A549 (cell line): ENCODE data around the gene DISP2. TPM values are rescaled to one million over a fixed set of nuclear protein-coding genes. Genes with fewer than 3 reads are reported as not detected.

ENCODE experiments used
- ATAC-seq, 2 experiments: fragments of 200-7000 bp in 1 of 2; fragments of >200 bp in 1 of 2; cut with Nextera tagmentation in 1 of 2; cut with Tn5 transposase in 1 of 2; 3 replicates each; pipeline versions ENCODE4 v1.8.0 to v1.9.1; 2018 to 2020; ENCODE audit warnings: mild to moderate bottlenecking in 1 of 2, moderate library complexity in 1 of 2
- CTCF ChIA-PET: fragments of 300-600 bp; sonication (Branson Sonifier 250); formaldehyde crosslinking; extraction: SDS; loops from one replicate; lab custom pipeline; 2021; ENCODE audit warnings: antibody characterized with exemption, inconsistent platforms; lab: Yijun Ruan, JAX
- POLR2A ChIA-PET: fragments of 350-600 bp; formaldehyde crosslinking; extraction: SDS; loops from one replicate; lab custom pipeline; 2021; ENCODE audit warnings: antibody characterized with exemption, inconsistent platforms; lab: Yijun Ruan, JAX
- DNase-seq, 2 experiments: peaks; one replicate each; pipeline versions ENCODE4 v3.0.0 to v3.0.0-alpha.2; 2011 to 2016; ENCODE audit warnings: low read depth in 1 of 2, low spot score in 1 of 2
- FAIRE-seq: peaks from 2 replicates; lab custom pipeline; 2011; peaks lifted over from hg19 to GRCh38; lab: Jason Lieb, UNC
- H3K27ac ChIP-seq, 2 experiments: fragments of >200 bp; sonication (Bioruptor Twin); formaldehyde crosslinking; 3 replicates each; pipeline ENCODE4 v1.5.1; 2016 to 2017
- H3K4me1 ChIP-seq: fragments of >200 bp; sonication (Bioruptor Twin); formaldehyde crosslinking; 3 replicates; pipeline ENCODE4 v1.6.1; 2016
- H3K4me2 ChIP-seq: fragments of >200 bp; sonication (Bioruptor Twin); formaldehyde crosslinking; 3 replicates; pipeline ENCODE4 v1.6.1; 2016
- H3K4me3 ChIP-seq: fragments of >200 bp; sonication (Bioruptor Twin); formaldehyde crosslinking; 3 replicates; pipeline ENCODE4 v1.5.1; 2016
- H3K9me3 ChIP-seq: fragments of >200 bp; sonication (Bioruptor Twin); formaldehyde crosslinking; 3 replicates; pipeline ENCODE4 v1.6.1; 2016
- BCL3 ChIP-seq: fragments of >200 bp; sonication (Bioruptor Twin); formaldehyde crosslinking; IDR thresholded peaks from 3 replicates; pipeline ENCODE4 v1.6.1; 2016
- CHD4 ChIP-seq: fragments of 200-600 bp; sonication (generic); IDR thresholded peaks from 2 replicates; pipeline ENCODE4 v1.6.1; 2016; ENCODE audit warnings: antibody characterized with exemption, mild to moderate bottlenecking, borderline replicate concordance
- CTCF ChIP-seq: fragments of >200 bp; sonication (Bioruptor Twin); formaldehyde crosslinking; IDR thresholded peaks from 3 replicates; pipeline ENCODE4 v1.5.1; 2016
- EHMT2 ChIP-seq: fragments of 200-600 bp; sonication (generic); IDR thresholded peaks from 2 replicates; pipeline ENCODE4 v1.6.1; 2016; ENCODE audit warnings: antibody characterized with exemption, low read depth, mild to moderate bottlenecking, moderate library complexity
- EP300 ChIP-seq, 2 experiments: fragments of >200 bp; sonication (Bioruptor Twin); formaldehyde crosslinking; IDR thresholded peaks; 2 replicates in 1 of 2; 3 replicates in 1 of 2; pipeline ENCODE4 v1.6.1; 2016 to 2017
- GATA3 ChIP-seq: IDR thresholded peaks from 2 replicates; pipeline ENCODE4 v1.6.1; 2012; ENCODE audit warnings: borderline replicate concordance
- HDAC2 ChIP-seq: fragments of 200-600 bp; sonication (generic); IDR thresholded peaks from 2 replicates; pipeline ENCODE4 v1.6.1; 2016
- HOXB13 ChIP-seq: fragments of 250-450 bp; sonication (Bioruptor Pico); IDR thresholded peaks from 2 replicates; pipeline ENCODE4 v1.5.0; 2020; ENCODE audit warnings: low read depth, mild to moderate bottlenecking, moderate library complexity
- JUN ChIP-seq, 2 experiments: fragments of >200 bp; sonication (Bioruptor Twin); formaldehyde crosslinking; IDR thresholded peaks; 2 replicates in 1 of 2; 3 replicates in 1 of 2; pipeline ENCODE4 v1.6.1; 2016 to 2017
- KDM1A ChIP-seq: fragments of 200-600 bp; sonication (generic); IDR thresholded peaks from 2 replicates; pipeline ENCODE4 v1.6.1; 2016; ENCODE audit warnings: low read depth, mild to moderate bottlenecking
- KDM5A ChIP-seq: fragments of 200-600 bp; sonication (generic); IDR thresholded peaks from 2 replicates; pipeline ENCODE4 v1.6.1; 2016; ENCODE audit warnings: antibody characterized with exemption, mild to moderate bottlenecking
- RAD21 ChIP-seq, 2 experiments: fragments of >200 bp in 1 of 2; sonication (Bioruptor Twin) in 1 of 2; formaldehyde crosslinking in 1 of 2; IDR thresholded peaks in 1 of 2; conservative IDR thresholded peaks in 1 of 2; 2 replicates in 1 of 2; 3 replicates in 1 of 2; pipeline ENCODE4 v1.6.1; 2012 to 2018; ENCODE audit warnings: inconsistent platforms in 1 of 2
- RCOR1 ChIP-seq: fragments of 150-350 bp; IDR thresholded peaks from 2 replicates; pipeline ENCODE4 v1.6.1; 2014; ENCODE audit warnings: antibody characterized with exemption, low read length, low read depth
- RFX5 ChIP-seq: fragments of 450-650 bp; IDR thresholded peaks from 2 replicates; pipeline ENCODE4 v1.7.1; 2014; ENCODE audit warnings: antibody characterized with exemption, mild to moderate bottlenecking, moderate library complexity
- SMC3 ChIP-seq: fragments of >200 bp; sonication (Bioruptor Twin); formaldehyde crosslinking; IDR thresholded peaks from 3 replicates; pipeline ENCODE4 v1.6.1; 2018; ENCODE audit warnings: inconsistent platforms
- ZNF302 ChIP-seq: fragments of 250-450 bp; sonication (Bioruptor Pico); IDR thresholded peaks from 2 replicates; pipeline ENCODE4 v1.9.0; 2021; ENCODE audit warnings: inconsistent platforms, mild to moderate bottlenecking, moderate library complexity
- WGBS: methylation state at CpG from one replicate; pipeline ENCODE4 v1.1.6; 2017; ENCODE audit errors: missing lambda C conversion rate; 5-methylcytosine and 5-hydroxymethylcytosine counted together
- polyA plus RNA-seq, 4 experiments: library from polyadenylated mRNA; depleted of rRNA in 3 of 4; stranded (reverse); fragments of >200 nt; fragmentation: RNase III in 1 of 4; extraction: RNeasy Plus Mini Kit Qiagen cat#74134 plus additional on column Dnase treatment in 1 of 4; gene quantifications; 2 replicates in 3 of 4; 3 replicates in 1 of 4; pipeline ENCODE4 v1.2.3, GENCODE V29; 2011 to 2017

The DISP2 gene
- polyA plus RNA-seq, 2 of the 4 experiments (the other 2 are of a cell fraction): 0.26 to 0.56 TPM

- no peaks in the 10 kb centered on the region for H3K9me3 ChIP-seq
- H3K4me2 ChIP-seq: peak overlapping the region; percentile 79
- TF ChIP-seq BCL3 (no peak), ZNF302 (no peak), HDAC2 (no peak), RCOR1 (no peak), GATA3 (no peak), HOXB13 (no peak), KDM1A (no peak), KDM5A (no peak), EP300 (IDR thresholded peaks at IDR 0.05) (no peak), CHD4 (no peak), RFX5 (no peak)
- TF ChIP-seq, all 56 proteins: peak for 0
- Histone ChIP-seq H3K4me3 (peak overlapping the region; percentile 47), H3K4me1 (peaks cover 46% of the 10 kb centered on the region), H3K27ac (peak overlapping the region; percentile 94 to 96)
- ChIA-PET CTCF (interaction anchor here (0.7 to 10.2 kb wide), 20 partner anchors 8 to 86 kb away, joined by 3 to 139 read pairs (median 6); partner anchors contain the start of genes INAFM2, KNSTRN and PHGR1), POLR2A (interaction anchor here (0.5 to 1.9 kb wide), 4 partner anchors 11 to 67 kb away, joined by 3 to 8 read pairs (median 3); no protein-coding TSS in a partner anchor)
- 5% methylated on average over 3 of the region's 11 CpGs for WGBS
- ATAC-seq: peak; percentile 62 to 70
- FAIRE-seq: no peak
- peak; percentile 67 to 73 for DNase-seq
Observed at GRCh38 chr15:40338921-40339620, 18.9 kb upstream of the DISP2 start.

- DNase-seq (peak in 1 of 2 experiments; percentile 14), ATAC-seq (peak in 1 of 2 experiments; percentile 17; a peak in 3 of 6 replicates), FAIRE-seq (no peak)
- Histone ChIP-seq H3K27ac (peak overlapping the region; percentile 94 to 96), H3K9me3 (no peaks in the 10 kb centered on the region), H3K4me3 (peak overlapping the region; percentile 47), H3K4me1 (peaks cover 50% of the 10 kb centered on the region), H3K4me2 (peak overlapping the region; percentile 79)
- ChIA-PET CTCF (interaction anchor here (0.7 to 10.2 kb wide), 14 partner anchors 12 to 82 kb away, joined by 3 to 139 read pairs (median 12); partner anchors contain the start of genes INAFM2, KNSTRN and PHGR1), POLR2A (interaction anchor here (0.5 to 1.8 kb wide), 2 partner anchors 11 to 67 kb away, joined by 3 to 20 read pairs; no protein-coding TSS in a partner anchor)
- WGBS: no CpG with 5 or more reads among the region's 7 CpGs
- TF ChIP-seq CTCF: peak; percentile 20; the same call in 1 of the 3 replicates
- peak in 1 of 2 experiments; percentile 31; a peak in 2 of 5 replicates for TF ChIP-seq RAD21 (conservative IDR thresholded peaks at IDR 0.05 in 1 of 2, IDR thresholded peaks at IDR 0.05 in 1 of 2)
- TF ChIP-seq SMC3: 0 out of 3 replicates have a peak, but pooled peaks have one; percentile 15
- no peak for TF ChIP-seq EHMT2
Observed at GRCh38 chr15:40339621-40339945, 18.4 kb upstream of the DISP2 start.

- Histone ChIP-seq H3K4me2 (peak overlapping the region; percentile 79), H3K4me1 (peaks cover 53% of the 10 kb centered on the region), H3K4me3 (peak overlapping the region; percentile 47), H3K9me3 (no peaks in the 10 kb centered on the region), H3K27ac (peak overlapping the region; percentile 94 to 96)
- FAIRE-seq: no peak
- peak; percentile 47 to 56 for ATAC-seq
- WGBS: 8% methylated on average over 4 of the region's 14 CpGs
- no peak for TF ChIP-seq RAD21 (conservative IDR thresholded peaks at IDR 0.05 in 1 of 2, IDR thresholded peaks at IDR 0.05 in 1 of 2)
- 0 out of 5 replicates have a peak, but pooled peaks of 1 of the 2 experiments have one; percentile 33 for TF ChIP-seq JUN (IDR thresholded peaks at IDR 0.05)
- POLR2A ChIA-PET: interaction anchor here (0.5 to 1.8 kb wide), 3 partner anchors 12 to 66 kb away, joined by 3 to 20 read pairs (median 5); partner anchors contain the start of gene INAFM2
- DNase-seq: peak in 1 of 2 experiments; percentile 13
- CTCF ChIA-PET: interaction anchor here (0.8 to 10.2 kb wide), 12 partner anchors 12 to 82 kb away, joined by 3 to 139 read pairs (median 8); partner anchors contain the start of genes INAFM2, KNSTRN and PHGR1
Observed at GRCh38 chr15:40340038-40340739, 17.8 kb upstream of the DISP2 start.
